PC-3 (cell line): ENCODE measurements around the gene ANGPTL2. TPM values are rescaled to one million over a fixed set of nuclear protein-coding genes. Genes with fewer than 3 reads are reported as not detected.

Experiments
- ATAC-seq: fragments of 200-7000 bp; cut with Tn5 transposase; 2 replicates; pipeline ENCODE4 v1.9.1; 2020; ENCODE audit warnings: mild to moderate bottlenecking, moderate library complexity
- BruUV-seq: library from RNA; stranded (reverse); fragments of 400-500 nt; replicated peaks from 2 replicates; lab custom pipeline; 2021; lab: Mats Ljungman, UMichigan
- CTCF ChIA-PET: fragments of 300-600 bp; sonication (Branson Sonifier 250); formaldehyde crosslinking; loops from one replicate; lab custom pipeline; 2022; ENCODE audit warnings: antibody characterized with exemption; lab: Charles Lee
- POLR2A ChIA-PET: fragments of 300-600 bp; sonication (Branson Sonifier 250); formaldehyde crosslinking; loops from one replicate; lab custom pipeline; 2022; ENCODE audit warnings: antibody characterized with exemption; ENCODE audit not compliant: unreplicated experiment; lab: Charles Lee
- DNase-seq: peaks from one replicate; pipeline ENCODE4 v3.0.0-alpha.2; 2015
- H2AFZ ChIP-seq: fragments of 300-600 bp; sonication (generic); 2 replicates; pipeline ENCODE4 v1.6.0; 2016; ENCODE audit warnings: antibody characterized with exemption, low read length
- H3F3A ChIP-seq: fragments of 300-600 bp; sonication (generic); one replicate; pipeline ENCODE4 v1.6.0; 2017; ENCODE audit warnings: antibody characterized with exemption, low read length, control low read depth, mild to moderate bottlenecking; ENCODE audit not compliant: unreplicated experiment
- H3K27ac ChIP-seq: fragments of 300-600 bp; sonication (generic); 2 replicates; pipeline ENCODE4 v1.5.1; 2016; ENCODE audit warnings: mild to moderate bottlenecking, low read length
- H3K27me3 ChIP-seq: fragments of 300-600 bp; sonication (generic); 2 replicates; pipeline ENCODE4 v1.6.1; 2016; ENCODE audit warnings: low read length, mixed read lengths
- H3K36me3 ChIP-seq: fragments of 300-600 bp; sonication (generic); 2 replicates; pipeline ENCODE4 v1.6.1; 2016; ENCODE audit warnings: low read depth, mixed run types, low read length, mixed read lengths
- H3K4me1 ChIP-seq: fragments of 300-600 bp; sonication (generic); 2 replicates; pipeline ENCODE4 v1.5.1; 2016; ENCODE audit warnings: low read length; ENCODE audit not compliant: insufficient read depth
- H3K4me2 ChIP-seq: fragments of 300-600 bp; sonication (generic); 2 replicates; pipeline ENCODE4 v1.6.0; 2016; ENCODE audit warnings: low read length
- H3K4me3 ChIP-seq: fragments of 300-600 bp; sonication (generic); 2 replicates; pipeline ENCODE4 v1.5.1; 2016; ENCODE audit warnings: mild to moderate bottlenecking, low read length, mixed read lengths
- H3K79me2 ChIP-seq: fragments of 300-600 bp; sonication (generic); 2 replicates; pipeline ENCODE4 v1.6.1; 2017; ENCODE audit warnings: low read length, mixed read lengths
- H3K9ac ChIP-seq: fragments of 300-600 bp; sonication (generic); 2 replicates; pipeline ENCODE4 v1.6.0; 2016; ENCODE audit warnings: mild to moderate bottlenecking, low read length
- H3K9me2 ChIP-seq: fragments of 300-600 bp; sonication (generic); replicated peaks from 2 replicates; pipeline ENCODE4 v1.6.1; 2016; ENCODE audit warnings: mixed run types, low read length, mixed read lengths
- H3K9me3 ChIP-seq: fragments of 300-600 bp; sonication (generic); 2 replicates; pipeline ENCODE4 v1.6.1; 2016; ENCODE audit warnings: low read length, mixed read lengths
- H4K20me1 ChIP-seq: fragments of 300-600 bp; sonication (generic); 2 replicates; pipeline ENCODE4 v1.6.1; 2016; ENCODE audit warnings: low read length, mixed read lengths
- EZH2 ChIP-seq: fragments of 300-600 bp; sonication (generic); IDR thresholded peaks from one replicate; pipeline ENCODE4 v1.6.1; 2017; ENCODE audit warnings: antibody characterized with exemption, mild to moderate bottlenecking, low read length; ENCODE audit not compliant: unreplicated experiment
- EZH2phosphoT487 ChIP-seq: fragments of 300-600 bp; sonication (generic); IDR thresholded peaks from 2 replicates; pipeline ENCODE4 v1.6.1; 2018; ENCODE audit warnings: mild to moderate bottlenecking, antibody characterized with exemption, low read length, borderline replicate concordance
- intact Hi-C: fragments of 100-400 bp; cut with micrococcal nuclease; formaldehyde crosslinking; loops from 2 replicates; pipeline ENCODE4 v1.9.0; 2023
- total RNA-seq: library from RNA; depleted of rRNA; stranded (reverse); fragments of >200 nt; gene quantifications from 2 replicates; pipeline ENCODE4 v1.2.3, GENCODE V29; 2014
- TF ChIP-seq, protein P1 (sequence below): fragments of 300-600 bp; sonication (generic); conservative IDR thresholded peaks from 2 replicates; pipeline ENCODE4 v1.5.1; 2017; ENCODE audit warnings: antibody characterized with exemption, low read depth, mild to moderate bottlenecking, low read length

ANGPTL2 gene
- total RNA-seq, 1 experiment from 2014 or later: 0.07 TPM

DNA sequence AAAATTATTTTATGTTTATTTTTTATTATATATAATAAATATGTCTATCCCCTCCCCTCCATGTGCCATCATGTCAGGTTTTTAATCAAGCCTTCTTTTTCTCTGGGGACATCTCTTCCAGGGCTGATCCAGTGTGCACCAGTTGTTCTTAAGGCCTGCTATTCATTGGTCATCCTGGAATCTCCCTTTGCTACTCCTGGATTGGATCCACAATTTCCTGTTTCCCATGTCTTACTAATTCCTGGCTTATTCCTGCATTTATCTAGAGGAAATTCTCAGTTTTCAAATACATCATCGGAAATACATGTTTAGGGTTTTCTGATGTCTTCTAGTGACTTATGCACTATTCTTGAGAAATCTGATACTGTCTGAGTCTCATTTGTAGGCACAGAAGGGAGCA is 56.8 kb downstream of the ANGPTL2 start:
- no TSS peak for BruUV-seq
- CTCF ChIA-PET: no interaction called here
- no peaks in the 10 kb centered on the region for H3K36me3 ChIP-seq
- TF ChIP-seq EZH2: no peak
- TF ChIP-seq, protein P1, sequence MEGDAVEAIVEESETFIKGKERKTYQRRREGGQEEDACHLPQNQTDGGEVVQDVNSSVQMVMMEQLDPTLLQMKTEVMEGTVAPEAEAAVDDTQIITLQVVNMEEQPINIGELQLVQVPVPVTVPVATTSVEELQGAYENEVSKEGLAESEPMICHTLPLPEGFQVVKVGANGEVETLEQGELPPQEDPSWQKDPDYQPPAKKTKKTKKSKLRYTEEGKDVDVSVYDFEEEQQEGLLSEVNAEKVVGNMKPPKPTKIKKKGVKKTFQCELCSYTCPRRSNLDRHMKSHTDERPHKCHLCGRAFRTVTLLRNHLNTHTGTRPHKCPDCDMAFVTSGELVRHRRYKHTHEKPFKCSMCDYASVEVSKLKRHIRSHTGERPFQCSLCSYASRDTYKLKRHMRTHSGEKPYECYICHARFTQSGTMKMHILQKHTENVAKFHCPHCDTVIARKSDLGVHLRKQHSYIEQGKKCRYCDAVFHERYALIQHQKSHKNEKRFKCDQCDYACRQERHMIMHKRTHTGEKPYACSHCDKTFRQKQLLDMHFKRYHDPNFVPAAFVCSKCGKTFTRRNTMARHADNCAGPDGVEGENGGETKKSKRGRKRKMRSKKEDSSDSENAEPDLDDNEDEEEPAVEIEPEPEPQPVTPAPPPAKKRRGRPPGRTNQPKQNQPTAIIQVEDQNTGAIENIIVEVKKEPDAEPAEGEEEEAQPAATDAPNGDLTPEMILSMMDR: no peak
- TF ChIP-seq EZH2phosphoT487: no peak
- ATAC-seq: no peak
- no peaks in the 10 kb centered on the region for H3K79me2 ChIP-seq
- H3K9ac ChIP-seq: no peak overlapping the region
- DNase-seq: peak; percentile 20
- no peak overlapping the region for H3K4me3 ChIP-seq
- H3K9me2 ChIP-seq: no peaks in the 10 kb centered on the region
- H4K20me1 ChIP-seq: no peaks in the 10 kb centered on the region
- H3K9me3 ChIP-seq: no peaks in the 10 kb centered on the region
- peak overlapping the region; percentile 55 for H3K27ac ChIP-seq
- H3F3A ChIP-seq: no peaks in the 10 kb centered on the region
- no peaks in the 10 kb centered on the region for H3K27me3 ChIP-seq
- H3K4me1 ChIP-seq: peaks cover 30% of the 10 kb centered on the region
- H3K4me2 ChIP-seq: no peak overlapping the region
- no peak overlapping the region for H2AFZ ChIP-seq
- intact Hi-C loops: no loop called here
- POLR2A ChIA-PET: no interaction called here

DNA sequence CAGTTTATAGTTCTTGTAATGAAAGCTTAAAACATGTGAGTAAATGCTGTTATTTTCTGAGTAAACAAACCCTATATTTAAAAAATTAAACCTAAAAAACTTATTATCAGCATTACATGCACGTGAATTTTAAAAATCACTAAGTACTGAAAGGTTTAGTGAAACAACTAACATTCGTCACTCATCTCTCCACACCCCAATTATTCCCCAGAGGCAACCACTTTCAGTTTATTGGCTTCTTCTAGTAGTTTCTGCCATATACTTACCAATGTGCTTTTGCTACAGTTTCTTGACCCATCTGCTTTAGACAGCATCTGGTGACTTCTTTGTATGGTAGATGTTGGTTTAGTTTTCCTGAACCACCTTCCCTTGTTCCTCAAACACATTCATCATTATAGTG is 58.1 kb downstream of the ANGPTL2 start:
- H4K20me1 ChIP-seq: no peaks in the 10 kb centered on the region
- DNase-seq (no peak), ATAC-seq (no peak)
- no peaks in the 10 kb centered on the region for H3K36me3 ChIP-seq
- no peak overlapping the region for H2AFZ ChIP-seq
- ChIA-PET POLR2A (no interaction called here), CTCF (no interaction called here)
- H3K4me3 ChIP-seq: no peak overlapping the region
- no peaks in the 10 kb centered on the region for H3K9me3 ChIP-seq
- H3K9me2 ChIP-seq: no peaks in the 10 kb centered on the region
- H3K4me2 ChIP-seq: peak overlapping the region; percentile 24; the same call in 1 of the 2 replicates
- no peak overlapping the region for H3K9ac ChIP-seq
- no peaks in the 10 kb centered on the region for H3F3A ChIP-seq
- no peaks in the 10 kb centered on the region for H3K79me2 ChIP-seq
- intact Hi-C loops: no loop called here
- no peak overlapping the region for H3K27ac ChIP-seq
- H3K4me1 ChIP-seq: peaks cover 30% of the 10 kb centered on the region
- TF ChIP-seq, protein P1: no peak
- TF ChIP-seq EZH2phosphoT487: no peak
- TF ChIP-seq EZH2: no peak
- no peaks in the 10 kb centered on the region for H3K27me3 ChIP-seq
- no TSS peak for BruUV-seq

DNA sequence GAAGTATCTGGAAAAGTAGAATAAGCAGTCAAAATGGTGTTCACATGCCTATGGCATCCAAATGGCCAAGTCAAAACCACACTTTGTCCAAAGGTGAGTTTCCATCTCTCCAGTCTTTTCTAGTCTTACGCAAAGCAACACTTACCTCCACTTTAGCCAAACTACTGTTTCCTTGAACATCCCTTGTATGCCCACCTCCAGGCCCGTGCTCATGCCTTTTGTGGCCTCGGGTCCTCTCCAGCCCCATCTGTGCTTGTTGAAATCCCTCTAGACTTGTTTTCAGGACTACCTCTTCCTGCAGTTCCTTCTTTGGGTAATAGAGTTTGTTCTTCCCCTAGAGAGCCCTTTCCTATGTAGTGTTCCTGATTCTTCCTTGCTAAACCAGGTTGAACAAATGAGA is 61.0 kb downstream of the ANGPTL2 start:
- intact Hi-C loops: no loop called here
- BruUV-seq: no TSS peak
- Histone ChIP-seq H3K36me3 (no peaks in the 10 kb centered on the region), H3K4me1 (peaks cover 9% of the 10 kb centered on the region; the same call in 1 of the 2 replicates), H2AFZ (no peak overlapping the region), H3K9me3 (no peaks in the 10 kb centered on the region), H3K27me3 (no peaks in the 10 kb centered on the region), H3K79me2 (no peaks in the 10 kb centered on the region), H3K9ac (no peak overlapping the region), H3K4me3 (no peak overlapping the region), H3K9me2 (no peaks in the 10 kb centered on the region), H3K27ac (no peak overlapping the region), H3K4me2 (no peak overlapping the region), H4K20me1 (no peaks in the 10 kb centered on the region), H3F3A (no peaks in the 10 kb centered on the region)
- no peak for ATAC-seq
- ChIA-PET POLR2A (no interaction called here), CTCF (no interaction called here)
- TF ChIP-seq EZH2 (no peak), EZH2phosphoT487 (no peak)
- TF ChIP-seq, protein P1: no peak
- no peak for DNase-seq
